ENCODE data around the gene SMC4.
"Not testable (repeated sequence)": the region's sequence is repeated elsewhere in the genome, so short reads cannot be mapped to it uniquely, and the experiment has no call there.

Gene SMC4

GRCh38 chr3:160450846-160451245 is 51.4 kb downstream of the SMC4 start:
- Histone ChIP-seq H3K4me1 (no peaks in the 10 kb centered on the region; the same call in 1 of the 2 replicates), H3K4me3 (ENCODE audit: low read depth, low read length) (no peak overlapping the region), H3K27me3 (no peaks in the 10 kb centered on the region), H3K36me3 (0 out of 2 replicates have a peak, but pooled peaks cover 6% of the 10 kb centered on the region), H3K9me3 (peaks cover 5% of the 10 kb centered on the region; the same call in 1 of the 2 replicates)
- no peak for TF ChIP-seq CTCF (IDR thresholded peaks at IDR 0.05; ENCODE audit: low read depth, low read length)
- DNase-seq, result no peak

- no peak for TF ChIP-seq CTCF (IDR thresholded peaks at IDR 0.05; ENCODE audit: low read depth, low read length)
- Histone ChIP-seq H3K27me3 (no peaks in the 10 kb centered on the region), H3K9me3 (peaks cover 5% of the 10 kb centered on the region; the same call in 1 of the 2 replicates), H3K36me3 (0 out of 2 replicates have a peak, but pooled peaks cover 5% of the 10 kb centered on the region), H3K4me1 (no peaks in the 10 kb centered on the region; the same call in 1 of the 2 replicates), H3K4me3 (ENCODE audit: low read depth, low read length) (no peak overlapping the region)
- no peak for DNase-seq
Observed at GRCh38 chr3:160451602-160452001, 52.2 kb downstream of the SMC4 start.

- not testable (repeated sequence) for H3K4me1 ChIP-seq; DNase-seq; H3K36me3 ChIP-seq; H3K27me3 ChIP-seq; H3K9me3 ChIP-seq; H3K4me3 ChIP-seq (ENCODE audit: low read depth, low read length)
Observed at GRCh38 chr3:160452251-160452650, 52.8 kb downstream of the SMC4 start.

- Histone ChIP-seq H3K4me1 (no peaks in the 10 kb centered on the region), H3K9me3 (peaks cover 3% of the 10 kb centered on the region; the same call in 1 of the 2 replicates), H3K36me3 (no peaks in the 10 kb centered on the region), H3K27me3 (no peaks in the 10 kb centered on the region), H3K4me3 (ENCODE audit: low read depth, low read length) (no peak overlapping the region)
- TF ChIP-seq CTCF (IDR thresholded peaks at IDR 0.05; ENCODE audit: low read depth, low read length), result no peak
- DNase-seq, result no peak
Observed at GRCh38 chr3:160454995-160455394, 55.5 kb downstream of the SMC4 start.

- no peak overlapping the region for H3K4me3 ChIP-seq (ENCODE audit: low read depth, low read length)
- no peaks in the 10 kb centered on the region for H3K4me1 ChIP-seq
- TF ChIP-seq CTCF (IDR thresholded peaks at IDR 0.05; ENCODE audit: low read depth, low read length), result no peak
- DNase-seq, result no peak
- H3K9me3 ChIP-seq, result no peaks in the 10 kb centered on the region
- no peaks in the 10 kb centered on the region for H3K36me3 ChIP-seq
- no peaks in the 10 kb centered on the region for H3K27me3 ChIP-seq
Observed at GRCh38 chr3:160455846-160456245, 56.4 kb downstream of the SMC4 start.

- H3K27me3 ChIP-seq, result no peaks in the 10 kb centered on the region
- no peaks in the 10 kb centered on the region for H3K36me3 ChIP-seq
- H3K9me3 ChIP-seq, result no peaks in the 10 kb centered on the region
- no peaks in the 10 kb centered on the region for H3K4me1 ChIP-seq
- H3K4me3 ChIP-seq (ENCODE audit: low read depth, low read length), result no peak overlapping the region
- no peak for DNase-seq
- TF ChIP-seq CTCF (IDR thresholded peaks at IDR 0.05; ENCODE audit: low read depth, low read length), result no peak
Observed at GRCh38 chr3:160458151-160458550, 58.7 kb downstream of the SMC4 start.

Measured in BE2C (cell line).